ENCODE data around the gene BFSP2.

The BFSP2 gene, protein sequence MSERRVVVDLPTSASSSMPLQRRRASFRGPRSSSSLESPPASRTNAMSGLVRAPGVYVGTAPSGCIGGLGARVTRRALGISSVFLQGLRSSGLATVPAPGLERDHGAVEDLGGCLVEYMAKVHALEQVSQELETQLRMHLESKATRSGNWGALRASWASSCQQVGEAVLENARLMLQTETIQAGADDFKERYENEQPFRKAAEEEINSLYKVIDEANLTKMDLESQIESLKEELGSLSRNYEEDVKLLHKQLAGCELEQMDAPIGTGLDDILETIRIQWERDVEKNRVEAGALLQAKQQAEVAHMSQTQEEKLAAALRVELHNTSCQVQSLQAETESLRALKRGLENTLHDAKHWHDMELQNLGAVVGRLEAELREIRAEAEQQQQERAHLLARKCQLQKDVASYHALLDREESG

DNA sequence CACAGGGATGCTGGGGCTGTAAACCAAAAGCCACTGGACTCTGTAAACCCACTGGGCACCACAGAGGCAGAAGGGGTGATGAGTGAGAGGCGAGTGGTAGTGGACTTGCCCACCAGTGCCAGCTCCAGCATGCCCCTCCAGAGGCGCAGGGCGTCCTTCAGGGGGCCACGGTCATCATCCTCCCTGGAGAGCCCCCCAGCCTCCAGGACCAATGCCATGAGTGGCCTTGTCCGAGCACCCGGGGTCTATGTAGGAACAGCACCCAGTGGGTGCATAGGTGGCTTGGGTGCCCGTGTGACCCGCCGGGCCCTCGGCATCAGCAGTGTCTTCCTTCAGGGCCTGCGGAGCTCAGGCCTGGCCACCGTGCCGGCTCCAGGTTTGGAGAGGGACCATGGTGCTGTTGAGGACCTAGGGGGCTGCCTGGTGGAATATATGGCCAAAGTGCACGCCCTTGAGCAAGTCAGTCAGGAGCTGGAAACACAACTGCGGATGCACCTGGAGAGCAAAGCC lies at the start of gene BFSP2:
BFSP2 (plus strand) TSS at position 51 of the 510 bp plus-strand sequence; CDS start at position 79, 28 bp downstream.
- H3K4me3 Mint-ChIP-seq: no peak within 1 kb of the TSS

DNA sequence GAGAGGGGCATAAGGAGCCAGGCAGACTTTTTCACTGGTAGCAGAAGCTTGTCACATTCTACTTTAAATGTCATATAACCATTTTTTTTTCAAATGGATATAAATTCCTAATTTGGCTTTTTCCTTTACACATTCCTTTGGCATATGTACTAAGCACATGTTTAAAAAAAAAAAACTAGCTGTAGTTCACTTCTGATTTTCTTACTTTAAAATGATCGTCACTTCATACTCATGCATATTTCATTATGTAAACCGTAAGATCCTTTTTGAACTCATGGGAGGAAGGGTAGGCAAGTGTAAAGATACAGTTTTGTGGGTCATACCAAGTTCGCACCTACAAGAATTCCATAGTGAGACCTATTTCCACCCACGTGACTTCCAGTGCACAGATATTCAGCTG lies 45.1 kb upstream of the BFSP2 start:
- peaks cover 6% of the 10 kb centered on the region for H3K27me3 Mint-ChIP-seq
- H3K27ac Mint-ChIP-seq: no peak overlapping the region
- no peaks in the 10 kb centered on the region for H3K4me1 Mint-ChIP-seq (ENCODE audit: low read depth)
- H3K9me3 Mint-ChIP-seq: no peaks in the 10 kb centered on the region
- no peak for DNase-seq
- no peaks in the 10 kb centered on the region for H3K36me3 Mint-ChIP-seq (ENCODE audit: low read depth)
- no peak overlapping the region for H3K4me3 Mint-ChIP-seq

More for the DNA sequence above, at the start of gene BFSP2:
- Mint-ChIP-seq H3K9me3 (no peaks in the 10 kb centered on the region), H3K36me3 (ENCODE audit: low read depth) (no peaks in the 10 kb centered on the region), H3K27me3 (no peaks in the 10 kb centered on the region), H3K4me1 (ENCODE audit: low read depth) (peaks cover 1% of the 10 kb centered on the region), H3K27ac (no peak within 1 kb of the TSS)
- no peak for DNase-seq

DNA sequence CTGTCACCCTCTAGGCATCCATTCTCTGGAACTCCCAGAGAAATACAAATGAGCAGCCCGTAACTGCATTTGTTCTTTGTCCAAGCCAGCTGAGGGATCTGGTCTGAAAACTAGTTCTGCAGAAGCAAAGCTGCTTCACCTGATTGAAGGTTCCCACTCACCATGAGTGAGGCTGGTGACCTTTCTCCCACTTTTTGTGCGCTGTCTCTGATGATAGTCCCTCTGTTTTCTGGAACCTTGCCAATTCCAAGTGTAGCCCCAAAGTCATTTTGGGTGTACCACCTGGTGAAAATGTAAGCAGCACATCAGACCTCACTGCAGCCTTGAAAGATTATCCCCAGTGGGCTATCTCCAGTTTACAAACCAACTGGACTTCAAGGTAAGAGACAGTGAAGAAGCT lies 39.4 kb upstream of the BFSP2 start:
- H3K27ac Mint-ChIP-seq: no peak overlapping the region
- no peaks in the 10 kb centered on the region for H3K36me3 Mint-ChIP-seq (ENCODE audit: low read depth)
- H3K27me3 Mint-ChIP-seq: peaks cover 6% of the 10 kb centered on the region
- H3K4me3 Mint-ChIP-seq: no peak overlapping the region
- H3K4me1 Mint-ChIP-seq (ENCODE audit: low read depth): peaks cover 2% of the 10 kb centered on the region
- DNase-seq: no peak
- no peaks in the 10 kb centered on the region for H3K9me3 Mint-ChIP-seq

DNA sequence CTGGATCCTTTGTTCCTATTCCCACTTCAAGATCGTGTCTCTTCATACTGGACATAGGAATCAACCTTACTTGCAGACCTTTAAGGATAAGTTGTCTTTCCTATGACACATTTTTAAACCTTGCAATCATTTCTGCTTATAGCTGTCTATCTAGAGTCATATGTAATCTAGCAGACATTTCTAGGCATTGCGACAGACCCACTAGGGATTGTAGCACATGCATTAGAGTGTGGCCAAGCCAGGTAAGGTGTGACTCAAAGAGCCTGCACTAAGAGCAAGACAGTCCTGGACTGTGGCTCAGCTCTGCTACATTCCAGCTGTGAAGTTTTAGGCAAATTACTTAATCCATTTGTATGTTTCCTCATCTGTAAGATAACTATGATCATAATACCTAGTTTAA lies 38.8 kb upstream of the BFSP2 start:
- Mint-ChIP-seq H3K4me1 (ENCODE audit: low read depth) (peaks cover 2% of the 10 kb centered on the region), H3K9me3 (no peaks in the 10 kb centered on the region), H3K27ac (no peak overlapping the region), H3K4me3 (no peak overlapping the region), H3K27me3 (peaks cover 5% of the 10 kb centered on the region), H3K36me3 (ENCODE audit: low read depth) (no peaks in the 10 kb centered on the region)
- DNase-seq: no peak

DNA sequence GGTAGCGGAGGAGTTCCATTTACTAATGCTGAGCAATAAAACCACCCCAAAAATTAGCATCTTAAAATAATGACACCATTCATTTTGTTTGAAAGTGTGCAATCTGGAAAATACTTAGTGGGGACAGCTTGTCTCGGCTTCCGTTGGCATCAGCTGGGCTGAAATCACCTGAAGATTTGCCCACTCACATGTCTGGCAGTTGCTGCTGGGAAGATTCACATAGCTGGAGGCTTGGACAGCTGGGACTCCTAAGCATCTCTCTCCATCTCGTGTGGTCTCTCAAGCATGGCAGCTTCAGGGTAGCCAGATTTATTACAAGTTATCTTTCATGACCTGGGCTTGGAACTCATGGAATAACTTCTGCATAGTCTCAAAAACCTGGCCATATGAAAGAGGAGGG lies 38.4 kb upstream of the BFSP2 start:
- Mint-ChIP-seq H3K27ac (no peak overlapping the region), H3K4me3 (no peak overlapping the region), H3K36me3 (ENCODE audit: low read depth) (no peaks in the 10 kb centered on the region), H3K4me1 (ENCODE audit: low read depth) (peaks cover 2% of the 10 kb centered on the region), H3K9me3 (no peaks in the 10 kb centered on the region), H3K27me3 (peaks cover under 1% of the 10 kb centered on the region)
- DNase-seq: no peak

DNA sequence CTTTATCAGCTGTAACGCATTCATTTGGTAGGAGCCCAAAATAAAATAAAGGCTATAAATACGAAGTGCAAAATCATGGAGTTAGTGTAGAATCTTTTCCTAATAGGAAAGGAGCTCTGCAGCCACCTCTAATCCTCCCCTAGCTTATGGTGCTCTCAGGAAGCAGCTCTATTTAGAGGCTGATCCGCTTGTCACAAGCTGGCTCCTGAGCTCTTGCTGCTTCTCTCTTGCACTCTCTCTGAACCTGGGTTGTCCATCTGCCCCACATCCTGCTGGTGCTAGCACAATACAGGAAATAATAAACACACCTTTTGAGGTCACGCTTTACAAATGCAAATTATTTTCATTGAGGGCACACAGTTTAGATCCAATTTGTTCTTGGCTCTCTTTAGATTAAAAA lies 37.3 kb upstream of the BFSP2 start:
- Mint-ChIP-seq H3K36me3 (ENCODE audit: low read depth) (no peaks in the 10 kb centered on the region), H3K9me3 (no peaks in the 10 kb centered on the region), H3K4me3 (no peak overlapping the region), H3K4me1 (ENCODE audit: low read depth) (peaks cover 2% of the 10 kb centered on the region), H3K27ac (no peak overlapping the region), H3K27me3 (no peaks in the 10 kb centered on the region)
- no peak for DNase-seq

DNA sequence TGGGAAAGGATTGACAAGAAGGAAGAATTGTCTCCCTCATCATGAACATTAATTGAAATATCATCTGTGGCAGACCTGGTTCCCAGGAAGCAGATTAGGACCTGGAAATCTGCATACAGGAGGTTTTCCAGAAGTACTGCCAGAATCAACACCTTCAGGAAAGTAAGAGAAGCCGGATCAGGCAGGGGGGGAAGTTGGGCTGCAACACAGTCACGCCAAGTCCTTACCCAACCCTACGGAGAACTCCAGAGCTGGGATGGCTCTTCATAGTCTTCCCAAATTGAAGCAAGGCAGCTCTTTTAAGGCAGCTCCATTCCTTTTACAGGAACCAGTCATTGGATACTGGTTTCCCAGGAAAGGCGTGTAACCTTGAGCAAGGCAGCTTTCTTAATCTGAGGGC lies 35.2 kb upstream of the BFSP2 start:
- no peak overlapping the region for H3K4me3 Mint-ChIP-seq
- H3K27me3 Mint-ChIP-seq: no peaks in the 10 kb centered on the region
- no peaks in the 10 kb centered on the region for H3K36me3 Mint-ChIP-seq (ENCODE audit: low read depth)
- peaks cover 2% of the 10 kb centered on the region for H3K4me1 Mint-ChIP-seq (ENCODE audit: low read depth)
- no peak overlapping the region for H3K27ac Mint-ChIP-seq
- H3K9me3 Mint-ChIP-seq: no peaks in the 10 kb centered on the region
- DNase-seq: no peak

DNA sequence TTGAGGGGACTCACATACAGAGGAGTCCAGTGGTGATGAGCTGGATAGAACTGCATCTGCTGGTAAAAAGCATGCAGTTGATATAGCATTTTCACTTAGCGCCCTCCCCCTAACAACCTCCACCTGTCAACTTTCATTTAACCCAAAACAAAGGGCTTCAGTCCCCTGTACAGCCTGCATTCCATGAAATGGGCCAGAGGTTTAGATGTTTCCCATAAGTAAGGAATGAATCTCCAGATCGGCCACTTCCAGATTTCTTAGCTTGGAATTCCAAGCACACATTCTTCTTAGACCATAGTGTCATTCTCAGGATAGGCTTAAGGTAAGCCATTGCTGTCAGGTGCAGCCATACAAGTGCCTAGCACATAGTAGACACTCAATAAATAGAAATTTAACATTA lies 32.9 kb upstream of the BFSP2 start:
- H3K9me3 Mint-ChIP-seq: no peaks in the 10 kb centered on the region
- H3K27ac Mint-ChIP-seq: no peak overlapping the region
- peaks cover under 1% of the 10 kb centered on the region for H3K4me1 Mint-ChIP-seq (ENCODE audit: low read depth)
- no peaks in the 10 kb centered on the region for H3K36me3 Mint-ChIP-seq (ENCODE audit: low read depth)
- no peaks in the 10 kb centered on the region for H3K27me3 Mint-ChIP-seq
- DNase-seq: no peak
- no peak overlapping the region for H3K4me3 Mint-ChIP-seq

DNA sequence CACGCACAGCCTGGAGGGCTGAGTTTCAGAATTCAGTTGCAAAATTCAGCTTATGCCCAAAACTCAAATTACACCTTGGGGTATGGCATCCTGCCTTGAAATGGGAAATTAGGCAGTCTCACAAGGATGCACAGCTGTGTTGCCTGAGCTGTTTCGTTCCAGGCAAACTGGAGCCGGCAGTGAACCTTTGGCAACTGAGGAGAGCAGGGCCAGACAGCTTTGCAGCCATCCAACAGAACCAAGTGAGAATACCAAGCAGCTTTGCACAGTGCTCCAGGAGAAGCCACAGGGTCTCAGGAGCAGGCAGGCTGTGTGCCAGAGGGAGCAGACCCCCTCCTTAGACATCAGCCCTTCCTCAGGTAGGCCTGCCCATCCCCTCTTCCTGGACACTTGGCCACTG lies 32.5 kb upstream of the BFSP2 start:
- DNase-seq: no peak
- no peaks in the 10 kb centered on the region for H3K9me3 Mint-ChIP-seq
- no peaks in the 10 kb centered on the region for H3K36me3 Mint-ChIP-seq (ENCODE audit: low read depth)
- H3K4me3 Mint-ChIP-seq: no peak overlapping the region
- H3K27ac Mint-ChIP-seq: no peak overlapping the region
- H3K27me3 Mint-ChIP-seq: no peaks in the 10 kb centered on the region
- no peaks in the 10 kb centered on the region for H3K4me1 Mint-ChIP-seq (ENCODE audit: low read depth)

DNA sequence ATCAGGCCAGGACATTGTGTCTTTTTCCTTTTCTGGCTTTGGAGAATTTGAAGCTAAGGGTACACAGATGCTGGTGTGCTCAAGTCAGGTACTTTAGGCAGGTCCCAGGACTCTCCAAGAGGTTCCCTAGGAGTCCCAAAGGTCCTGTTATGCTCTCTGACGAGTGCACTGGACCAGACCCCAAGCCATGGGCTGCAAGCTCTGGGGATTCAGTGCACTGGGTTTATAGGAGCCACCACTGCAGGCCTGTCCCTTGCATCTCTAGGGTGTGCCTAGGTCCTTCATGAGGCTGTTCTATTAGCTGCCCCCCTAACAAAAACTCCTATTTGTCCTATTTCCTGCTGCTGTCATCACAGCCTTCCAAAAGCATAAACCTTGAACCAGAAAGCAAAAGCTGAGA lies 31.9 kb upstream of the BFSP2 start:
- no peaks in the 10 kb centered on the region for H3K27me3 Mint-ChIP-seq
- no peak overlapping the region for H3K4me3 Mint-ChIP-seq
- no peaks in the 10 kb centered on the region for H3K9me3 Mint-ChIP-seq
- H3K27ac Mint-ChIP-seq: no peak overlapping the region
- H3K36me3 Mint-ChIP-seq (ENCODE audit: low read depth): no peaks in the 10 kb centered on the region
- H3K4me1 Mint-ChIP-seq (ENCODE audit: low read depth): no peaks in the 10 kb centered on the region
- DNase-seq: no peak

DNA sequence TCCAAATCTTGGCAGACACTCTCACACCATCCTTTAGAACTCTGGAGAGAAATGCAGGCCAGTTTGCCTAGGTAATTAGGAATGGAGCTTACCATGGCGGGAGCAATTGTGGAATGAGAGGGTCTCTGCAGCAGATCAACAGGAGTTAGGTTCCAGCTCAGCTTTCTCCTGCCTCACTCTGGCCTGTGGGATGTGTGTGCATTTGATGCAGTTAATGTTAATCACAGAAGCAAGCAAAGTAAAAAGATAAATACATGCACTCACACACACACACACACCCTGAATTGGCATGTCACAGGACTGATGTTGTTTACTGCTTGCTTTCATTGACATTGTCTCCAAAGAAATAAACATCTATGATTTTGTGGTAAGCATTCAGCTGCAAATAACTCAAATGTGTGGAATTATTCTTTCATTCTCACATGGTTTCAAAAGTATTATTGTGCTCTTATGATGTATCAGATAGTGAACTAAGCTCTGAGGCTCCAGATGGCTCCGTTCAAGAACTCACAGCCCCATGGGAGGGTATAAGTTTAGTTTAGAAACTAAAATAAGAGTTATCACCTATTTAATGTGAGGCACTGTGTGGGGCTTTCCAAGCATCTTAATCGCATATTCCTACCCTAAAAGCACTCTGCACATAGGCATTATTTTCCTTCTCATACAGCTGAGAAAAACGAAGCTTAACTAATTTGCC lies 31.3 kb upstream of the BFSP2 start:
- Mint-ChIP-seq H3K9me3 (no peaks in the 10 kb centered on the region), H3K4me3 (no peak overlapping the region), H3K27me3 (no peaks in the 10 kb centered on the region), H3K36me3 (ENCODE audit: low read depth) (no peaks in the 10 kb centered on the region), H3K4me1 (ENCODE audit: low read depth) (no peaks in the 10 kb centered on the region), H3K27ac (no peak overlapping the region)
- DNase-seq: no peak

DNA sequence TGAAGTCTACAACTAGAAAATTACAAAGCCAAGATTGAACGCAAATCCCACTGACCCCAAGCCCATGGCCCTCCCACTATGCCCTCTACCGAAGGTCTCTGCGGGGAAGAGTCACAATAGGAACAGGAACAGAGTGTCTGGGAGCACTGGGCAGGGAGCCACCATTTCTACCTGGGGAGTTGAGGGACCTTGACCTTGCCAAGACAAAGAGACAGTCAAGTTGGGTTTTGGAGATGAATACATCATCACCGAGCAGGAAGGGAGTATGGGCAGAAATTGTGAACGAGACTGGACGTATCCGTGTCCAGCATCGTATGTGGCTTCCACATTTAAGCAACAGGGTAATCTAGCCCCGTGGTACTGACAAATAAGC lies 30.8 kb upstream of the BFSP2 start:
- no peak for DNase-seq
- Mint-ChIP-seq H3K36me3 (ENCODE audit: low read depth) (no peaks in the 10 kb centered on the region), H3K4me3 (no peak overlapping the region), H3K4me1 (ENCODE audit: low read depth) (no peaks in the 10 kb centered on the region), H3K27me3 (no peaks in the 10 kb centered on the region), H3K9me3 (no peaks in the 10 kb centered on the region), H3K27ac (no peak overlapping the region)

DNA sequence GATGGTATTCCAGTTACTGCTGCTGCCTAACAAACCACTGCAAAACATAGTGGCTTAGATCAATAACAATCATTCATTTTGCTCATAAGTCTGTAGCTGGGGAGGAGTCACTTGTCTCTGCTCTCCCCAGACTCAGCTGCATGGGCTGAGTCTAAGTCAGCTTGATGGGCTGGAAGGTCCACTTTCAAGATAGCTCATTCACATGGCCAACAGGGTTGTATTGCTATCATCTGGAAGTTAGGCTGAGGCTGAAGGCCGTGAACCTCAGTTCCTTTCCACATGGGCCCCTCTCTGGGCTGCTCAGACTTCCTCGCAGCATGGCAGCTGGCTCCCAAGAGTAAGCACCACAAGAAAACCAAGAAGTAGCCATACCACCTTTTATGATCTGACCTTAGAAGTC lies 28.7 kb upstream of the BFSP2 start:
- no peak for DNase-seq
- Mint-ChIP-seq H3K4me1 (ENCODE audit: low read depth) (no peaks in the 10 kb centered on the region), H3K9me3 (no peaks in the 10 kb centered on the region), H3K27me3 (no peaks in the 10 kb centered on the region), H3K4me3 (no peak overlapping the region), H3K36me3 (ENCODE audit: low read depth) (no peaks in the 10 kb centered on the region), H3K27ac (no peak overlapping the region)

DNA sequence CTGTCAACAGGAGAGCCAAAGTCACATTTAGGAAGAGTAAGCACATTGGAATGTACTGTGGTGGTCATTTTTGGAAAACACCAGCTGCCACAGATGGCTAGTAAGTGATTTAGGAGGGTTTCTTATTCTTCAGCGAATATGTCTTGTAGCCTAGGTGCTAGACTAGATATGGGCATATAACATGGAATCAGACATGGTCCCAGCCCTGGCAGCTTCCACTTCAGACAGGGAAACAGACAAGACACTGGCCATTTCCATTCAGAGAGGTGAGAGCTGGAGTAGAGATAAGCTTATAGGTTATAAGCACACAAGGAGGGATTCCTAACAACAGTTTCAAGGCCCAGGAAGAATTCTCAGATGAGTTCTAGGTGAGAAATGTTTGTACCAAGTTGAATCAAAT lies 28.2 kb upstream of the BFSP2 start:
- Mint-ChIP-seq H3K9me3 (no peaks in the 10 kb centered on the region), H3K27ac (no peak overlapping the region), H3K4me3 (no peak overlapping the region), H3K27me3 (no peaks in the 10 kb centered on the region), H3K4me1 (ENCODE audit: low read depth) (no peaks in the 10 kb centered on the region), H3K36me3 (ENCODE audit: low read depth) (no peaks in the 10 kb centered on the region)
- DNase-seq: no peak

DNA sequence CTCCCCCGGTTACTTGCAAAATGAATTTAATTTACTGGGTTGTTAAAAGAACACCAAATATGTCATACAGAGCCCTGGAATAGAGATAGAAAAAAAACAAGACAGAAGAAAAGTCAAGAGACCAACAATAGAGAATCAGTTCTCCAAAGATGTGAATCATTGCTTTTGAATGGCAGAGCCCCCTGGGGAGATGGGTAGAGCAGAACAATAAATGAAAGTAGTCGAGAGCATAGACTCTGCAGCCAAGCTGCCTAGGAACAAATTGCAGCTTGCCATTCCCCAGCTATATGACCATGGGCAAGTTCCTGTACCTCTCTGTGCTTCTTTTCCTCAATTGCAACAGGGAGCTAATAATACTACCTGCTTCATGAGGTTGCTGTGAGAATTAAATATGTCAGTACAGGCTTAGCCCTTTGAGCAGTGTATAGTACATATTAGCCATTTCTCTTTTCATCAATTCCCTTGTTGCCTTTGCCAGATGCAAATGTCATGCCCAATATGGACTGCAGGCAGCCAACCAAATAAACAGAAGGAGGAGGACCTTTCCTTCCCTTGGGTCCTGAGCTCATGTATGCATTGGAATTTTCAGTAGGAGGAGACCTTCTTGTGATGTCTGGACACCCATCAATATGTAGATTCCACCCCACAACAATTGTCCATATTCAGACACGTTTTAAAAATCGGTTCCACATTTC lies 25.0 kb upstream of the BFSP2 start:
- no peaks in the 10 kb centered on the region for H3K9me3 Mint-ChIP-seq
- H3K4me3 Mint-ChIP-seq: no peak overlapping the region
- no peak for DNase-seq
- H3K27me3 Mint-ChIP-seq: no peaks in the 10 kb centered on the region
- no peak overlapping the region for H3K27ac Mint-ChIP-seq
- no peaks in the 10 kb centered on the region for H3K4me1 Mint-ChIP-seq (ENCODE audit: low read depth)
- no peaks in the 10 kb centered on the region for H3K36me3 Mint-ChIP-seq (ENCODE audit: low read depth)
